Activated CD8-positive, alpha-beta memory T cell treated with anti-CD3 and anti-CD28 coated beads for 24 hours (primary cell): ENCODE measurements around the gene VN1R4.
"Not testable (repeated sequence)": the region's sequence is repeated elsewhere in the genome, so short reads cannot be mapped to it uniquely, and the experiment has no call there.

Experiments used
- DNase-seq: peaks from one replicate; pipeline ENCODE4 v3.0.0-alpha.2; 2020

The VN1R4 gene, protein sequence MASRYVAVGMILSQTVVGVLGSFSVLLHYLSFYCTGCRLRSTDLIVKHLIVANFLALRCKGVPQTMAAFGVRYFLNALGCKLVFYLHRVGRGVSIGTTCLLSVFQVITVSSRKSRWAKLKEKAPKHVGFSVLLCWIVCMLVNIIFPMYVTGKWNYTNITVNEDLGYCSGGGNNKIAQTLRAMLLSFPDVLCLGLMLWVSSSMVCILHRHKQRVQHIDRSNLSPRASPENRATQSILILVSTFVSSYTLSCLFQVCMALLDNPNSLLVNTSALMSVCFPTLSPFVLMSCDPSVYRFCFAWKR

DNA sequence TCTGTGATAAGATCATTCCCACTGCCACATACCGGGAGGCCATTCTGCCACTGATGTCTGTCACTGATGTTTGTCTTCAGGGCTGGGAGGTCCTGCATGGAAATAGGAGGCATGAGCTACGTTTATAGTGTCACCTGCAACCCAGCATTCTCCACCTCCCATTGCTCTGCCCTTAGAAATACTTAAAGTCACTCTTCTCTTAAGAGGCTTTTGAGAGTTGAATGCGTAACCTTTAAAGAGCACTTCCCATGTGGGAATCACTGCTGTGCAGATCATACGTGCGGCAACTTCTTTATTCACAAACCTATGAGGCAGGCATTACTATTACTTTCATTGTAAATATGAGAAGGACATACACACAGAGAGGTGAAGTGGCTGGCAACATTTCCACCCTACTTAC lies at the start of gene VN1R4:
Gene VN1R4, minus strand, starts transcription at position 101 of the 400 bp plus-strand sequence. Its CDS starts 58 bp downstream, at position 43.
- DNase-seq = not testable (repeated sequence)

DNA sequence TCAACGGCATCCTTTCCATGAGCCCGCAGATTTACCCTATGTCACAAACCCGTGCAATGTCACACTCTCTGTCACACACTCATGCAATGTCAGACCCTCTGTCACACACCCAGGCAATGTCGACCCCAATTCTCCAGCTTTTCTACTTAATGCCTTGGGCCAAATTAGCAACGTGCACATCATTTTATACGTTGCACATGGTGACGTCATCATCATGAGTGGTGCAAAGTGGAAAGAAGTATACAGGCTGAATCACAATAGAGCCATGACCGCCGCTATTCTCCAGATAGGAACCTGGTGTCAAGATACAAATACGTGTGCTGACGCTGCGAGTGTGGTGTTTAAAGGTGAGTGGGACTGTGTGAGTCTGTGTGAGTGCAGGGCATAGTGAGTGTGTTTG lies 44.4 kb upstream of the VN1R4 start:
- DNase-seq = no peak

DNA sequence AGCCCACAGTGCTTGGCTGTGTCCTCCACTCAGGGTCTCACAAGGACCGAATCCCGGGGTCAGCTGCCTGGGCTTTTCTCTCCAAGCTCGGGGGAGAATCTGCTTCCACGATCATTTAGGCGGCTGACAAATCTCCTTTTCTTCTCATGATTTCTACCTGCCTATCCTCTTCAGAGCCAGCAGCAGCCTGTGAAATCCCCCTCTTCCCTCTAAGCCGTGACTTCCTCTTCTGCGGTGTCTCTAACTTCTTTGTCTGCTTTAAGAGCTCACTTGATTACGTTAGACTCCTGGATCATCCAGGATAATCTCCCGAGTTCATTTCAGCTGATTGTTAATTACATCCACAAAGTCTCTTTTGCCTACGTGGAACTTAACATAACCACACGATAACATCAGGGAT lies 43.5 kb upstream of the VN1R4 start:
- DNase-seq = no peak

DNA sequence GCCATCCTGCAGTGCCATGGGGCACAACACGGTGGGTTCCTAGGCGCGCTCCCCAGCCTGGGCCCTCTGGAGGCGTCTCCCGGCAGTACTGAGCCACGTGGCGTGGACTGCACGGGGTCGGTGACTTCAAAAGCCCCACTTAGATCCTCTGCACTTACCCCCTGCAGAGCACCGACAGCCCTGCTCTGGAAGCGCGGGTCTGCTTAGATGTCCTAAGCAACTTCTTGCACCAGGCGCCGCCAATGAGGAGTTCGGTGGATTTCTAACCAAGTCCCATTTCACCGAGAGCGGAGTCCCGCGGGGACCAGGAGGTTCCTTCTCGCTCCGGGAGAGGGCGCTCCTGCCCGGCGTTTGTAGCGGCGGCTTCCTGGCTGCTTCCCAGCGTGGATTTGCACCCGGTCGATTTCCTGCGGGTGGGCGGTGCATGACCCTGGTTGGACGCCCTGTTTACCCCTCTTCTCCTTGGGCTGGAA lies 40.9 kb upstream of the VN1R4 start:
- DNase-seq = no peak

DNA sequence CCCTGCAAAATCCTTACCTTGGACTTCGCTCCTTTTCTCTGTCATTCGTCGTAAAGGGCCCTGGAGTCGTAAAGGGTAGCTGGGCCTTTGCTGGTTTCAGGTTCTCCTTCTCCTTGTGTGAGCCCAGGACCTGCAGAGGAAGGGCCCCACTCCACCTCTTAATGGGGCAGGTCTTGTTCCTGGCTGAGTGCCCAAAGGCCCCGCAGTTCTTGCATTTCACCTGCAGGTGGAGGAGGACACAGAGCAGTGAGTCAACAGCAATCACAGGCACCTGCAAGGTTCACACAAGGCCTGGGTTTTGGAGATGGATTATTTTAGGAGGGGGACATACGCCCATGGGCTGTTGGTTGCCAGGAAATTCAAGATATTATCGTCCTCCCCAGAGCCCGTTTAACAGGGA lies 33.8 kb upstream of the VN1R4 start:
- DNase-seq = not testable (repeated sequence)

DNA sequence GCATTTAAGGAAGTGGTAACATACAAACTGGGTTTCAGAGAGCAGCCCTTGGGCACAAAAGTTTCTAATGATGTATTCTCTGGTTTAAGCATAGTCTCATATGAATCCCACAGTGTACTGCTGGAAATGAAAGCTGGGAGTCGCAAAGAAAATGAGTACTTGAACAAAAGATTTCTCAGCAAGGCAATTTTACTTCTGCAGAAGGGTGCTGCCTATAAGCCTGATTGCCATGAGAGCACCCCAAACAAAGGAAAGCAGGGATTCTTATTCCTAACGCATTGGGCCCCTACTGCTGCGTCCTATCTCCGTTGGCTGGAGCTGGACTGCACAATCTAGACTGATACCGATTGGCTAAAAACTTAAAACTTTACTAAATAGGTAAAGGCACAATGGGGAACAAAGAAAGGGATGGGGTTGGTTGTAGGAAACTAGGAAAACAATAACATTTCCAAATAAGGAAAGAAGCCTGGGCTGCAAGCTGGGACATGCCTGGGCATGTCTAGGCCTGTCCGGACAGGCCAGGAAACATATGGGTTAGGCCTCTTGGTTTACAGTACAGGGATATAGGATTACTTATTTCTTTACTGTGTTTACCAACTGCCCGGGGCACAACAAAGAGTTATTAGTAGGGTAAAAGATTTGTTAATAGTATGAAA lies 27.4 kb upstream of the VN1R4 start:
- DNase-seq = no peak

DNA sequence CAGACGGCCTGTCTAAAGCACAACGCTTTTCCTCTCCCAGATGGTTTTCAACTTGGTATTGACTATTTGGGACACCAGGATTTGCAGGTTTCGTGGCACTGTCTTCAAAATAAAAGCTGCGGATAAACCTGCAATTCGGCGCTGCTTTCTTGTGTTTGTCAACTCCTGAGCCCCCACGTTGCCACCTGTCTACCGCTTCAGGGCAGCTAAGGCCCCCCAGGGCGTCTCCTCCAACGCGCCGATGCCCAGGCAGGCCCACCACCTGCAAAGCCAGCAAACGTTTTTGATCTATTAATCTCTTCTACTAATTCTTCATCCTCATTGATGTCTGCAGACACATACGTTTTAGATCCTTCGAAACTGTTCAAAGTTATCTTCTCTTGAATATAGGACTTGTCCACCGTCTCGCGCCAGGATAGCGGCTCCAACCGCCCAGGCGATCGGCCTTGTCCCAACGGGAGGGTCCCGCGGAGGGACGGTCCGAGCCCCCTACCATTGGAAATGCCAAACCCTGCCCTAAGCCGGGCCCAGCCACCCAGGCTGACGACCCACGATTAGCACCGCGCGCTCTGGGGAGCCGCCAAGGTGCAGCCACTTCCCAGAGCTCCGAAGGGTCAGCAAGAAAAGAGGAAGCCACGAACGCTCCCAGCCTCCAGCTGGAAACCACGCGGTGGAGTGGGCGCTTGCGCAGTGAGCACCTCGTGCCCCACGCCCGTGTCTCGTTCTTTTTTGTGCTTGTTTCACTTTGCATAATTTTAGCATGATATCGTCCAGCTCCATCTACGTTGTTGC lies 23.4 kb upstream of the VN1R4 start:
- DNase-seq = no peak

DNA sequence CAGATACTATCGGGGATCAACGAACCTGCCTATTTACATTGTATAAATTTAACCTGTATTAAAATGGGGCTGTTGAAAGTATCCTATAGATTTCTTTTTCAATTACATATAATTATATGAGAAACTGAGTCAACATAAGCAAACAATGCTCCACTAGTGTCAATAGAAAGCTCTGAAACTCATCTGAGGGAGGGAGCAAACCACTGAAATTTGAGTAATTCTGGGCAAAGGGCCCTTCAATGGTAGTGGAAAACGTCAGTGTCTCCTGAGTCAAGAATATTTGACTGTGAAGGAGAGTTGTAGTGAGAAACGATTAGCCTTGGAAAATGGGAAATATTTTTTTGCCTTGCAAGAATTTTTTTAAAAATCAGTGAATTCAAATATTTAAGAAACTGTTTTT lies 17.6 kb upstream of the VN1R4 start:
- DNase-seq = no peak

DNA sequence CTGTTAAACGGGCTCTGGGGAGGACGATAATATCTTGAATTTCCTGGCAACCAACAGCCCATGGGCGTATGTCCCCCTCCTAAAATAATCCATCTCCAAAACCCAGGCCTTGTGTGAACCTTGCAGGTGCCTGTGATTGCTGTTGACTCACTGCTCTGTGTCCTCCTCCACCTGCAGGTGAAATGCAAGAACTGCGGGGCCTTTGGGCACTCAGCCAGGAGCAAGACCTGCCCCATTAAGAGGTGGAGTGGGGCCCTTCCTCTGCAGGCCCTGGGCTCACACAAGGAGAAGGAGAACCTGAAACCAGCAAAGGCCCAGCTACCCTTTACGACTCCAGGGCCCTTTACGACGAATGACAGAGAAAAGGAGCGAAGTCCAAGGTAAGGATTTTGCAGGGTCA lies 14.4 kb upstream of the VN1R4 start:
- DNase-seq = not testable (repeated sequence)

DNA sequence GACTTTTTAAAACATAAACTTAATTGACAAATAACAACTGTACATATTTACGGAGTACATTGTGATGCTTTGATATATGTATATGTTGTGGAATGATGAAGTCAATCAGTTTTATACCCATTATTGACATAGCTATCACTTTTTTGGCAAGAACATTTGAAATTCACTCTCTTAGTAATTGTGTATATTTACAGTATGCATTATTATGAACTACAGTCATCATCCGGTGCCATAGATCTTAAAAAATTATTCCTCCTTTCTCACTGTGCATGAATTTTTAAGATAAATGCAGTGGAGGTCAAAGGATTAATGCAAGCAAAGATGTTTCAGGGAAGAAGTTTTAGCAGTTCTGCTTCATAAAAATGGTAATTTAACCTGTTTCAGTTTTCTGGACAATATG lies 8.0 kb upstream of the VN1R4 start:
- no peak for DNase-seq

DNA sequence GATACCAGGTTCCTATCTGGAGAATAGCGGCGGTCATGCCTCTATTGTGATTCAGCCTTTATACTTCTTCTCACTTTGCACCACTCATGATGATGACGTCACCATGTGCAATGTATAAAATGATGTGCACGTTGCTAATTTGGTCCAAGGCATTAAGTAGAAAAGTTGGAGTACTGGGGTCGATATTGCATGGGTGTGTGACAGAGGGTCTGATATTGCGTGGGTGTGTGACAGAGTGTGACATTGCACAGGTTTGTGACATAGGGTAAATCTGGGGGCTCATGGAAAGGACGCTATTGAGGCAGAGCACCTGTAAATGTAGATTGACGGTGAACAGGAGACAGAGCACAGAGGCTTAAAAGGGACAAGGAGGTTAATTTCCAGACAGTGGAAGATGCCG lies 4.5 kb upstream of the VN1R4 start:
- no peak for DNase-seq

DNA sequence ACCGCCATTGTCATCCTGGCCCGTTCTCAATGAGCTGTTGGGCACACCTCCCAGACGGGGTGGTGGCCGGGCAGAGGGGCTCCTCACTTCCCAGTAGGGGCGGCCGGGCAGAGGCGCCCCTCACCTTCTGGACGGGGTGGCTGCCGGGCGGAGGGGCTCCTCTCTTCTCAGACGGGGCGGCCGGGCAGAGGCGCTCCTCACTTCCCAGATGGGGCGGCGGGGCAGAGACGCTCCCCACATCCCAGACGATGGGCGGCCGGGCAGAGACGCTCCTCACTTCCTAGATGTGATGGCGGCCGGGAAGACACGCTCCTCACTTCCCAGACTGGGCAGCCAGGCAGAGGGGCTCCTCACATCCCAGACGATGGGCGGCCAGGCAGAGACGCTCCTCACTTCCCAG lies 2.3 kb upstream of the VN1R4 start:
- not testable (repeated sequence) for DNase-seq

DNA sequence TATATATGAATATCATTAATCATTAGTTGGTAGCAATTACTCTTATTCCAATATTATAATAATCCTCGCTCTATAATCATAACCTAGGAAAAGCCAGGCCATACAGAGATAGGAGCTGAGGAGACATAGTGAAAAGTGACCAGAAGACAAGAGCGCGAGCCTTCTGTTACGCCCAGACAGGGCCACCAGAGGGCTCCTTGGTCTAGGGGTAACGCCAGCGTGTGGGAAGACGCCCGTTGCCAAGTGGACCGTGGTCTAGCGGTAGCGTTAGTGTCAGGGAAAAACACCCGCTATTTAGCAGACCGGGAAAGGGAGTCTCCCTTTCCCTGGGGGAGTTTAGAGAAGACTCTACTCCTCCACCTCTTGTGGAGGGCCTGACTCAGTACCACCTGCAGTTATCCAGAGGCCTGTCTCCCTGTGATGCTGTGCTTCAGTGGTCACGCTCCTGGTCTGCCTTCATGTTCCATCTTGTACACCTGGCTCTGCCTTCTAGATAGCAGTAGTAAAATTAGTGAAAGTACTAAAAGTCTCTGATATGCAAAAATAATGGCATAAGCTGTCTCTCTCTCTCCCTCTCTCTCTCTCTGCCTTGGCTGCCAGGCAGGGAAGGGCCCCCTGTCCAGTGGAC lies 9.7 kb downstream of the VN1R4 start, which contains the start of gene VN1R2:
Gene VN1R2, plus strand, starts transcription at position 578 of the 628 bp plus-strand sequence. CDS start 84 bp downstream, outside the sequence.
- not testable (repeated sequence) for DNase-seq

DNA sequence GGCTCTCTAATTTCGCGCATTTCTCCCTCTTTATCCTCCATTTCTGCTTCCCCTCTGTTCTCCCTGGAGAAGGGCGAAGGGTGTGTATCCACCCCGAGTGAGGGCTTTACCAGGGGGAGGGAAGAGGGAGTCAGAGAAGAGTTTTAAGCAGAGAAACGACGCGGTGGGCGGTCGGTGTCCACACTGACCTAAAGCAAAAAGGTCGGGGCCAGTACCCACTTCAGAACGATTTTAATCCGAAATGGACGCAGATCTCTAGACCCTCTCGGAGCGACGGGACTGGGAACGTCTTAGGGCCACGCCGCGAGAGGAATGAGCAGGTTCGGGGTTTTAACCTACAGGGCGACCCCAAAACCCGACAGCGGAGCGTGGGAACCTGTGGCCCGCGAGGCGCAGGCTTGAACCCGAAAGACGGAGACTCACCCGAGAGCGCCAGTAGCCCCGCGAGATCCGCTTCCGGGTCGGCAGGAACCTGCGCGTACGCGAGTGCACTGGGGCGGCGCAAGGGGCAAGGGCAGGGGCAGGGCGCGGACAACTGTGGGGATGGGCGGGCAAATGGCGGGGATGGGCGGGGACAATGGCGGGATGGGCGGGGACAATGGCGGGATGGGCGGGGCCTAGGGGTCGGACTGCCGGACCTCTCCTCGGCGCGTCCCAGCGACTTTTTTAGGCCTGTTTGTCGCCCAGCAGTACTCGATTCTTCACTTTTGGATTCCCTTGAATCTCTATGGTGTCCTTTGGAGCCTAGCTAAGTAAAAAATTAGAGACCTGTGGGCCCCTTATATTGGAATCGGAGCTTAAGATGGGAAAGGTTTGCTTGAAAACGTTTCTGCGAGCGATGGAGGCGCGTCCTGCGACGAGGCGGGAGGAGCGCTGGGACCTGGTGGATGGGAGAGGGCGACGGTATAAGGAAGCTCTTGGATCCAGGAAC lies 12.8 kb downstream of the VN1R4 start, which contains the start of gene ZNF677:
Gene ZNF677, minus strand, starts transcription at position 463 of the 931 bp plus-strand sequence. CDS start 3,323 bp downstream, outside the sequence.
- DNase-seq = peak; percentile 90

DNA sequence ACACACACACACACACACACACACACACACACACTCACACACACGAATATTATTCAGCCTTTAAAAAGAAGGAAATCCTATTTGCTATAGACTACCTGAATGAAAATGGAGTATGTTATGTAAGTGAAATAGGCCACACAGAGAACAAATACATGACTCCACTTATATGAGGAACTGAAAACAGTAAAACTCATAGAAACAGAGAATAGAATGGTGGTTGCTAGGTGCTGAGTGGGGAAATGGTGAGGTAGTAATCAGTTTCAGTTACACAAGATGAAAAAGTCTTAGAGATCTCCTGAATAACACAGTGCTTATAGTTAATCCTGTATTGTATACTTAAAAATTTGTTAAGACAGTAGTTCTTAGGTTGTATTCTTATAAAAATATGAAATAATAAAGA lies 21.0 kb downstream of the VN1R4 start:
- no peak for DNase-seq

DNA sequence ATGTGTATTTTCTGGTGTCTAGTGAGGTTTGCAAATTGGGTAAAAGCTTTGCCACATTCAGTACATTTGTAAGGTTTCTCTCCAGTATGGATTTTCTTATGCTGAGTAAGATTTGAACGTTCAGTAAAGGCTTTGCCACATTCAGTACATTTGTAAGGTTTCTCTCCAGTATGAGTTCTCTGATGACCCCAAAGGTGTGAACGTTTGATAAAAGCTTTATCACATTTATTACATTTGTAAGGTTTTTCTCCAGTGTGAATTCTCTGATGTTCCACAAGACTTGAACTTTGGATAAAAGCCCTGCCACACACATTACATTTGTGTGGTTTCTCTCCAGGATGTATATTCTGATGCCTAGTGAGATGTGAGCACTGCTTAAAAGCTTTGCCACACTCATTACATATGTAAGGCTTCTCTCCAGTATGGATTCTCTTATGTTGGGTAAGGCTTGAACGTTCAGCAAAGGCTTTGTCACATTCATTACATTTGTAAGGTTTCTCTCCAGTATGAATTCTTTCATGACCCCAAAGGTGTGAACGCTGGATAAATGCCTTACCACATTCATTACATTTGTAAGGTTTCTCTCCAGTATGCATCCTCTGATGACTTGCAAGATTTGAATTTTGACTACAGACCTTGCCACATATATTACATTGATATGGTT lies 30.3 kb downstream of the VN1R4 start:
- no peak for DNase-seq

DNA sequence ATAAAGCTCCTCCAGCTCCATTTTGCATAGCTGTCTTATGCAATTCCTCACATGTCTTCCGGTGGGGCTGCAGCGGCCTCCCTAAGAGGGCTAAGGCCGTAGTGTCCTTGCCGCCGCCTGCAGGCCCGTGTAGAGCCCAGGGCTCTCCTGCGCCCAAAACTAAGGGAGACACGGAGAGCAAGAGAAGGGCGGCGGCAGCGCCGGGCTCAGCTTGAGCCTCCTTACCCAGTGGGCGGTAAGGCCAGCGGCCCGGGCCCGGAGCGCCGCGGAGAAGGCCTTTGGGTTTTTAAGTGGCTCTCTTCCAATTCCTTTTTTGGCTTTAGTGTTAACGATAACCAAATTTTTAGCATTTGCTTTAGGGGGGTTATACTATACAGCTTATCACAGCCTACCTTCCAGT lies 42.9 kb downstream of the VN1R4 start:
- DNase-seq = no peak

DNA sequence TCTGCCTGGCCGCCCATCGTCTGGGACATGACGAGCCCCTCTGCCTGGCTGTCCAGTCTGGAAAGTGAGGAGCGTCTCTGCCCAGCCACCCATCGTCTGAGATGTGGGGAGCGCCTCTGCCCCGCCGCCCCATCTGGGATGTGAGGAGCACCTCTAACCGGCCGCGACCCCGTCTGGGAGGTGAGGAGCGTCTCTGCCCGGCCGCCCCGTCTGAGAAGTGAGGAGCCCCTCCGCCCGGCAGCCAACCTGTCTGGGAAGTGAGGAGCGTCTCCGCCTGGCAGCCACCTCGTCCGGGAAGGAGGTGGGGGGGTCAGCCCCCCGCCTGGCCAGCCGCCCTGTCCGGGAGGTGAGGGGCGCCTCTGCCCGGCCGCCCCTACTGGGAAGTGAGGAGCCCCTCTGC lies 44.8 kb downstream of the VN1R4 start:
- not testable (repeated sequence) for DNase-seq
